HepG2 (cell line): Measurements from ENCODE around the gene GUCA2B.

Experiments used
- ARNT2 ChIP-seq: sonication (generic); formaldehyde crosslinking; IDR thresholded peaks from 2 replicates; pipeline ENCODE4 v1.8.0; 2022; ENCODE audit warnings: mild to moderate bottlenecking, low read depth, missing genetic modification reagents, moderate library complexity
- E2F1 ChIP-seq: sonication (generic); formaldehyde crosslinking; IDR thresholded peaks from 2 replicates; pipeline ENCODE4 v1.5.0; 2020; ENCODE audit warnings: missing genetic modification reagents
- JUND ChIP-seq: sonication (generic); formaldehyde crosslinking; IDR thresholded peaks from 2 replicates; pipeline ENCODE4 v1.8.0; 2022; ENCODE audit warnings: mild to moderate bottlenecking, missing genetic modification reagents
- MZF1 ChIP-seq: sonication (generic); formaldehyde crosslinking; IDR thresholded peaks from 2 replicates; pipeline ENCODE4 v1.8.1; 2023; ENCODE audit warnings: mild to moderate bottlenecking, missing genetic modification reagents, borderline replicate concordance
- SP1 ChIP-seq, 2 experiments: fragments of 450-650 bp in 1 of 2; sonication (generic) in 1 of 2; formaldehyde crosslinking in 1 of 2; IDR thresholded peaks; 2 replicates each; pipeline versions ENCODE4 v1.4.0 to v1.6.1; 2016 to 2020; ENCODE audit warnings: missing genetic modification reagents in 1 of 2
- TERF1 ChIP-seq: sonication (generic); formaldehyde crosslinking; IDR thresholded peaks from 2 replicates; pipeline ENCODE4 v1.8.0; 2022; ENCODE audit warnings: mild to moderate bottlenecking, missing genetic modification reagents, moderate library complexity

- TF ChIP-seq MZF1 (CRISPR knock-in tag) (no peak), E2F1 (CRISPR knock-in tag) (no peak), TERF1 (CRISPR knock-in tag) (no peak), JUND (CRISPR knock-in tag) (no peak), SP1 (IDR thresholded peaks at IDR 0.05) (no peak), SP1 (CRISPR knock-in tag; IDR thresholded peaks at IDR 0.05) (no peak), ARNT2 (CRISPR knock-in tag) (no peak)
Measured at GRCh38 chr1:42117214-42117613, 36.0 kb upstream of the GUCA2B start.
